Stomach smooth muscle (tissue), 2 donors: Measurements from ENCODE around the gene PLBD1.

Experiments
- H3K27ac ChIP-seq: one replicate; pipeline ENCODE4 v1.7.0; 2013; ENCODE audit warnings: mild to moderate bottlenecking, low read length, inconsistent platforms
- H3K27me3 ChIP-seq, 2 donors: one replicate each; pipeline ENCODE4 v1.7.0; 2013; ENCODE audit warnings: low read length in 2 of 2; ENCODE audit not compliant: insufficient read depth in 2 of 2, control insufficient read depth in 1 of 2
- H3K36me3 ChIP-seq, 2 donors: one replicate each; pipeline ENCODE4 v1.7.0; 2013; ENCODE audit warnings: low read length in 2 of 2; ENCODE audit not compliant: control insufficient read depth in 2 of 2, insufficient read depth in 2 of 2
- H3K4me1 ChIP-seq: one replicate; pipeline ENCODE4 v1.7.0; 2013; ENCODE audit warnings: low read length; ENCODE audit not compliant: control insufficient read depth, insufficient read depth
- H3K4me3 ChIP-seq, 2 donors: one replicate each; pipeline ENCODE4 v1.7.0; 2013; ENCODE audit warnings: low read length in 2 of 2
- H3K9ac ChIP-seq, 2 donors: one replicate each; pipeline ENCODE4 v1.7.0; 2013; ENCODE audit warnings: low read length in 2 of 2, mild to moderate bottlenecking in 1 of 2
- H3K9me3 ChIP-seq, 2 donors: one replicate each; pipeline ENCODE4 v1.7.0; 2013; ENCODE audit warnings: low read length in 2 of 2; ENCODE audit not compliant: control insufficient read depth in 2 of 2
- donor health status: healthy.
- donor health status: Pancreatic carcinoma.

PLBD1 gene

DNA sequence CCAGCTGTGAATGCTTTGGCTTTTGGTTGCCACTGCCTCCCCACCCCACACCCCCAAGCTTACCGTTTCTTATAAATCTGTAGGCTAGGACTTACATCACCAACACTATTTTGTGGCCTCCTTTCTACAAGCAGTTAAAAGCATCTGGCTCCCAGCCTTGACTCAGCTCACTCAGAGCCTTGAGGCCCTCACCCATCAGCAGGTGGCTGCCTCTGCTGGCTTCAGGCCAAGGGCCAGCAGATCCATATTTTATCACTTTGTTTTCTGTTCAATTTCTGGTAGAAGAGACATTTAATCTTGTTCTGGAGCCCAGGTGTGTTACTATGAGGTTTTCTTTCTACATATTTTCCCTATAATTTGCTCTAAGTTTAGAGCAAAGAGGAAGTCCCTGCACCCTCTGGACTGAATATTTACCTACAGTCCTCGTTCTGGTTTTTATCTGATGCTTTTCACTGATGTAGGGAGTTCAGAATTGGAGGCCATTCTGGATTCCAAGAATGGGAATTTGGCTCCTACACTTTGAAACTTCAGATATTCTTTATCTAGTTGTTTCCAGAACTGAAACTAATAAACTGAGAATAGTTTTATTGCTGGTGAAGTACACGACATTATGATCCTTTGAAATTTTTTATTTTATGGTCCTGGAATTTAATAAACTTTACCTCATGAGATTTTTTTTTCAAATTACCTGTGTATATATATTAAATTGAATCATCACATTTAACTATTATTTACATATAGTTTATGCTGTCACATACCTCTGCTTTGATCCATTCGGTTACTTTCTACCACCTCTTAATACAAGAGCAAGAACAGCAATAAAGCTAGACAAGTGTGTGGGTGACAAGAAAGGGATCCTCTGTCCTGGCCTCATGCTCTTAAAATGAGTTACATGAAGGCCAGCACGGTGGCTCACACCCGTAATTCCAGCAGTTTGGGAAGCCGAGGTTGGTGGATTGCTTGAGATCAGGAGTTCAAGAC, 22.2 kb downstream of the PLBD1 start:
- Histone ChIP-seq H3K27ac (no peak overlapping the region), H3K27me3 (no peaks in the 10 kb centered on the region), H3K36me3 (no peaks in the 10 kb centered on the region), H3K4me1 (no peaks in the 10 kb centered on the region), H3K9me3 (no peaks in the 10 kb centered on the region), H3K9ac (no peak overlapping the region), H3K4me3 (no peak overlapping the region)

DNA sequence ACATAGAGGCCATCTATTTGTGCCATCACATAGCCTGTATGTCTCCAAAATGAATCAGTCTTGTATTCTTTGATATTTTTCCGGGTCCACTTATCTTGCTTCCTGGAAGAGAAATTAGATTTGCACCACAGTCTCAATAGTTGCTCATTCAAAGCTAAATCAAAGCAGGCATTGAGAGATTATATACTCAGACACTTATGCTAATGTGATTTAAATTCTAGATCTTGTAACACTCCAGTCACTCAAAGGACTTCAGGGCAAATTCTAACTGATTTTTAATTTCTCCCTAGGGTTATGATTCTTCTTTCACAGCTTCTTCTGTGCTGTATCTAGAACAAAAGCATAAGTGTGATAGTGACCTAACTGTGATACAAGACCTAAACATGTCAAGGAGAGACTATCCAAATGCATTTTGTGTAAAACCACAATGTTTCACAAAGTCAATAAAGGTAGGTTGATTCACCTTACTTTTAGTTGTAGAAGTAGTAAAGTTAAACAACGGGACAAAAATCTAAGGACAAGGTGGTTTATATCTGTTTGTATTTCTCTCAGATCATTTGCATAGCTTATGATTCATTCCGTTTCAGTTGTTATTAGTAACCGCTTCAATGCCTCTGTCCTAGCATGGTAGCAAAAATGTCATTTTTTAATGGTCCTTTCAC, 26.8 kb downstream of the PLBD1 start:
- Histone ChIP-seq H3K4me3 (no peak overlapping the region), H3K36me3 (no peaks in the 10 kb centered on the region), H3K27me3 (no peaks in the 10 kb centered on the region), H3K4me1 (no peaks in the 10 kb centered on the region), H3K9ac (no peak overlapping the region), H3K9me3 (no peaks in the 10 kb centered on the region), H3K27ac (no peak overlapping the region)

DNA sequence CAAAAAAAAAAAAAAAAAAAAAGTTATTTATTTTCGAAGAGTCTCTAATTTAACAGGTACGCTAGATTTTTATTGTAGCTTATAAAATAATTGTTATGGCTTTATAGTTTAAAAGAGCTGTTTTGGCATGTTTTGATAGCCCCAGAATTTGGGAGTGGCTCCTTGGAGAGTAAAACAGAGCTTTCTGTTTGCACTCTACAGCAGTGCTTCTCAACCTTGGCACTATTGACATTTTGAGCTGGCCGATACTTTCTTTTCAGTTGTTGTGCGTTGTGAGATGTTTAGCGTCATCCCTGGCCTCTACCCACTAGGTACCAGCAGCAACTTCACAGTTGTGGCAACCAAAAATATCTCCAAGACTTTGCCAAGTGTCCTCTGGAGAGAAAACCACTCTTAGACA, 30.6 kb downstream of the PLBD1 start:
- Histone ChIP-seq H3K4me1 (no peaks in the 10 kb centered on the region), H3K27me3 (no peaks in the 10 kb centered on the region), H3K4me3 (no peak overlapping the region), H3K9me3 (no peaks in the 10 kb centered on the region), H3K36me3 (no peaks in the 10 kb centered on the region), H3K9ac (no peak overlapping the region), H3K27ac (no peak overlapping the region)

DNA sequence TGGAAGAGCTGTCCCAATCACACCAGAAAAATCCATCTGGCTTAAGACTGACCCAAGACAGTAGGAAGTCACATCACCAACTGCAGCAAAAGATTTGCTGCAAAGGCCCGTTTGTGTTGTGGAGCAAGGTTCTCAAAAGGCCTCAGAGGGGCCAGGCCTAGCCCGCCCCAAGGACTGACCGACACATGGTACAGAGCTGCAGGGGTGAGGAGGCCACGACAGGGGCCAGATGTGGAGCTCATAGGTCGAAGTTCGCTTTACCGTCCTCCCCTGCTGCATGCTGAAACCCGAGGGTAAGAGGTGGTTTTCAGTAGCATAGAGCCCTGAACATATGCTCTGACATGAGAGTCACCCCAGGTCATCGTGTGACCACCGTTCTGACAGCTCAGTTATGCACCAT, 35.5 kb downstream of the PLBD1 start:
- no peak overlapping the region for H3K4me3 ChIP-seq
- H3K27me3 ChIP-seq = no peaks in the 10 kb centered on the region
- H3K27ac ChIP-seq = no peak overlapping the region
- H3K4me1 ChIP-seq = no peaks in the 10 kb centered on the region
- H3K9me3 ChIP-seq = no peaks in the 10 kb centered on the region
- H3K36me3 ChIP-seq = no peaks in the 10 kb centered on the region
- H3K9ac ChIP-seq = no peak overlapping the region

DNA sequence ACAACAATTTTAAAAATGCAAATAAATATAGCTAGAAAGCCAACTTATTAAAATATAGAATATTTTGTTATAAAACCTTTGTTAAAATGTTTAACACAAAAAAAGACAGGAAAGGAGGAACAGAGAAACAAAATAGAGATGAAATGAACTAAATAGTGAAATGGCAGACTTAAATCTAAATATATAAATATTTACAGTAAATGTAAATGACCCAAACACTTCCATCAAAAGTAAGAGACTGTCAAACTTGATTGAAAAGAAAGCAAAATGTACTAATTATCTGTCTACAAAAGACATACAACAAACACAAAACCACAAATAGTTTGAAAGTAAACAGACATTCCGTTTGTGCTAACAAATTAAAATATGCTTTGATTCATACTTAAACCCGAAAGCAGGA, 41.7 kb downstream of the PLBD1 start:
- H3K27ac ChIP-seq = no peak overlapping the region
- H3K4me1 ChIP-seq = no peaks in the 10 kb centered on the region
- peaks cover 0 to 13% of the 10 kb centered on the region in 2 donors for H3K9me3 ChIP-seq
- no peak overlapping the region for H3K4me3 ChIP-seq
- peaks cover 0 to 5% of the 10 kb centered on the region in 2 donors for H3K36me3 ChIP-seq
- no peak overlapping the region for H3K9ac ChIP-seq
- no peaks in the 10 kb centered on the region for H3K27me3 ChIP-seq

DNA sequence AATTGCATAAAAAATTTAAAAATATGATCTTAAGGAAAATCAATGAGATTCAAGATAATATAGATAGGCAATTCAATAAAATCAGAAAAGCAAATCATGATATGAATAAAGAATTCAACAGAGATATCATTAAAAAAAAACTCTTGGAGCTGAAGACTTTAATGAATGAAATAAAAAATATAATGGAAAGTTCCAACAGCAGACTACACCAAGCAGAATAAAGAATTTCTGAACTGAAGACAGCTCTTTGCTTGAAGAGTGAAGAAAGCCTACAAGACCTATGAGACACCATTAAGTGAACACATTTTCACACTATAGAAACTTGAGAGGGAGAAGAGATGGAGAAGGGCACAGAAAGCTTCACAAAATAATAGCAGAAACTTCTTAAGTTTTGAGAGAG, 45.9 kb downstream of the PLBD1 start:
- Histone ChIP-seq H3K4me1 (no peaks in the 10 kb centered on the region), H3K27me3 (no peaks in the 10 kb centered on the region), H3K27ac (no peak overlapping the region), H3K9ac (no peak overlapping the region), H3K9me3 (peaks cover 3 to 15% of the 10 kb centered on the region in 2 donors), H3K4me3 (no peak overlapping the region), H3K36me3 (peaks cover 0 to 7% of the 10 kb centered on the region in 2 donors)

DNA sequence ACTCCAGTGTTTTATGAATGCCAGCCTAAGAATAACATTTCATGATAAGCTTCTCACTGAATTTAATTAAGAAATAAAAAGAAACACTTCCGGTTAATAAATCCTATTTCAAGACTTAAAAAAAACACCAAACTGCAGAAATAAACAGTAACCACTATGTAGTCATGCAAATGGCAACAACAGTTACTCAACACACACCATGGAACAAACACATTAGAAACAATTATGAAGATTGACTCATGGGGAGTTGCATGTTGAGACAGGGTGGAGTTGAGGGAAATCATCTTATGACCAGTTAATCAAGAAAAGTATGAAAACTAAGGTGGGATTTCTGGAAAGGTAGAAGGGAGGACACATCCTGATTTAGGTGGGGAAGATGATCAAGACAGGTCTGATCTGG, 52.7 kb downstream of the PLBD1 start:
- no peaks in the 10 kb centered on the region for H3K9me3 ChIP-seq
- no peaks in the 10 kb centered on the region for H3K27me3 ChIP-seq
- H3K27ac ChIP-seq = no peak overlapping the region
- H3K4me1 ChIP-seq = no peaks in the 10 kb centered on the region
- no peak overlapping the region for H3K9ac ChIP-seq
- H3K4me3 ChIP-seq = no peak overlapping the region
- H3K36me3 ChIP-seq = no peaks in the 10 kb centered on the region

DNA sequence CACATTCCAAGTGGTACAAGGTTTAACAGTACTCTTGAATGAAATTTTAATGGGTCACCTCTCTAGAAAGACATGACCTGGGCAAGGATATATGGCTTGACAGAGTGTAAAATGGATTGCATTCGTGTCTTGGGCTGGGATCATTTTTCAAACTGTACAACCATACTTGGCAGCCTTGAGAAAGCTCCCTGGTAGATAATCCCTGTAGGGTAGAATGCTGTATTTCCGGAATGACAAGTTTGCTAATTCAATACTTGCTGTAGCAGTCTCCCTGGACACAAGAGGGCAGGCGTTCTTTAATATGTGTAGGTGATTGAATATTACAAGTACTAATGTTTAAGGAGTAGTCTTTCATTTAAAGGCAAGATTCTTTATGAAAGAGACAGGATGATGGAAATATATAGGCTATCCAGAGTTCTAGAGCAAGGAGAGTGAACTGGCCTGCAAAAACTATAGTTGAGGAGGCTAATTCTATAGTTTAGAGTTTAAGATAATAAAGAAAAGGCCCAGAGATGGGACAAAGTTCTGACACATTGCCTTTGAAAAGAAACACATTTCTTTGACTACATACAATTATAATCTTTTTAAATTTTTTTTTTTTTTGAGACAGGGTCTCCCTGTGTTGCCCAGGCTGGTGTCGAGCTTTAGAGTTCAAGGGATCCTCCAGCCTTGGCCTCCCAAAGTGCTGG, 53.4 kb downstream of the PLBD1 start:
- H3K27ac ChIP-seq = no peak overlapping the region
- no peaks in the 10 kb centered on the region for H3K36me3 ChIP-seq
- no peak overlapping the region for H3K9ac ChIP-seq

DNA sequence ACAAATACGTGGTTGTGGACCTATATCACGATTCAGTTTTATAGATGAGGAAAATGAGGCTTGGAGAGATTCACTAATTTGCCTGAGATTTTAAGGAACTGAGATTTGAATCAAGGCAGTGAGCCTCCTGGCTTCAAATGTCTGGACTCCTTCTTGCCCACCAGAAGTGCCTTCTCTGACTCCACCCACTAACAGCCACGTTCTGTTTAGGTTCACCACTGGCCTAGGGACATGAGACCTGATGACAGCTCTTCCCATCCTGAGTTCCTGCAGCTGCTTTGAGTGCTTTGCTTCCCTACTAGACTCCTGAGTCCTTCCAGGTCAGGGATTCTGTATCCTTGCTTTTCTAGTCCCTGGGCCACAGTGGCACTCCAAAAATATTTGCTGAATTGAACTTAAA, 57.1 kb downstream of the PLBD1 start:
- Histone ChIP-seq H3K27ac (no peak overlapping the region), H3K4me1 (no peaks in the 10 kb centered on the region), H3K36me3 (peaks cover 0 to 2% of the 10 kb centered on the region in 2 donors), H3K27me3 (no peaks in the 10 kb centered on the region), H3K9me3 (no peaks in the 10 kb centered on the region), H3K9ac (no peak overlapping the region), H3K4me3 (no peak overlapping the region)

More for the DNA sequence above, 53.4 kb downstream of the PLBD1 start:
- H3K4me1 ChIP-seq = no peaks in the 10 kb centered on the region
- H3K27me3 ChIP-seq = no peaks in the 10 kb centered on the region
- no peaks in the 10 kb centered on the region for H3K9me3 ChIP-seq
- no peak overlapping the region for H3K4me3 ChIP-seq

DNA sequence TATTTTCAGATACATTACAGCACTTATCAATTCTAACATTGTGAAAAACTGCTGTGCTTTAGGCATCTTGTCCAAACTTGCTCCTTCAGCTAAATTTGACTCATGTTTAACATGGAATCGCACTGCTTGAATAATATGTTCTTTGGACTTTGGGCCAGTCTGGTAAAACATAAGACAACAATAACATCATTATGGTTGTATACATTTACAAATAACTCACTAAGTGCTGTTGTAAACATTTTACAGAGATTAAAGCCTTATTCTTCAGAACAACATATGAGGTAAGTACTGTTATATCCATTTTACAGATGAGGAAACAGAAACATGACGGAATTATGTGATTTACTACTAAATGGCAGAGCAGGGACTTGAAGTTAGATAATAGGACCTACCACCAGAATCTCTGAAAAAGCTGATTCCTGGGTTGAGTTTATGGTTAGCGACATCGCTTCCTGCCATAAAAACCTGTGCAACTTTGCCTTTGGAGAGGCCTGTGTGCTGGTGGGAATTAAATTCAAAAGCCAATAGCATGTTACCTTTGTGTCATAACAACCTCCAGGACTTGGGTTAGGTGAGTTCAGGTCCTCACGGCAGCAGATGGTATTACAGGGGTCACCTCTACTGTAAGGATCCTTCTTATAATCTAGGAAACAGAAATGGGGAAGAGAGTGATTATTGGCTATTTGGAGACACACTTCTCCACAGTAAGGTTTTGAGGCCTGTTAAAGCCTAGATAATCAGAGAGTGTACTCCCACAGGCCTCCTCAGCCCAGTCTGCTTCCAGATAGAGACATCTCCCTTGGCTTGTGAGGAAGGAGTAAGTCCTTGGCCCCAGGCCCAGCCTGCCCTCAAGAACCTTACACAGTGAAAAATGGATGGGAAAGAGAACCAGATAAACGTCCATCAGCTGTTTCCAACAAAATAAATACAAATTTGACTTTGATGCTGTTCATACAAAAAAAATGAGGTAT, 61.8 kb downstream of the PLBD1 start:
- no peaks in the 10 kb centered on the region for H3K4me1 ChIP-seq
- peaks cover 4 to 9% of the 10 kb centered on the region in 2 donors for H3K36me3 ChIP-seq
- H3K27me3 ChIP-seq = no peaks in the 10 kb centered on the region
- H3K4me3 ChIP-seq = no peak overlapping the region
- no peak overlapping the region for H3K9ac ChIP-seq
- H3K27ac ChIP-seq = no peak overlapping the region
- no peaks in the 10 kb centered on the region for H3K9me3 ChIP-seq
